Activated naive CD8-positive, alpha-beta T cell treated with anti-CD3 and anti-CD28 coated beads, Interleukin-2, amount 10 ng/mL, durations not matched to agents 7 days and 5 days (primary cell): ENCODE data around the gene USP44. TPM values are rescaled to one million over a fixed set of nuclear protein-coding genes. Genes with fewer than 3 reads are reported as not detected.

Experiments
- ATAC-seq: fragments of 150-1000 bp; cut with Tn5 transposase; one replicate; pipeline ENCODE4 v1.10.0; 2021; ENCODE audit warnings: low read depth, moderate library complexity
- POLR2A ChIA-PET: fragments of 350-600 bp; sonication (Branson Sonifier 250); formaldehyde crosslinking; loops from one replicate; lab custom pipeline; 2021; ENCODE audit warnings: antibody characterized with exemption; lab: Charles Lee
- DNase-seq: peaks from one replicate; pipeline ENCODE4 v3.0.0; 2021
- H3K27ac Mint-ChIP-seq: one replicate; pipeline ENCODE4 v1.8.0; 2022; ENCODE audit warnings: mild to moderate bottlenecking, mixed read lengths
- H3K27me3 Mint-ChIP-seq: one replicate; pipeline ENCODE4 v1.8.0; 2022; ENCODE audit warnings: mild to moderate bottlenecking, moderate library complexity, mixed read lengths
- H3K36me3 Mint-ChIP-seq: one replicate; pipeline ENCODE4 v1.8.0; 2021; ENCODE audit warnings: mild to moderate bottlenecking, mixed read lengths
- H3K4me1 Mint-ChIP-seq: one replicate; pipeline ENCODE4 v1.8.0; 2021; ENCODE audit warnings: mixed read lengths
- H3K4me3 Mint-ChIP-seq: one replicate; pipeline ENCODE4 v1.8.0; 2022; ENCODE audit warnings: mild to moderate bottlenecking, moderate library complexity, mixed read lengths
- H3K9me3 Mint-ChIP-seq: one replicate; pipeline ENCODE4 v1.8.0; 2021; ENCODE audit warnings: mixed read lengths
- total RNA-seq, 2 experiments: library from RNA; stranded (reverse); gene quantifications; one replicate each; pipeline ENCODE4 v1.2.3, GENCODE V29; 2021

Gene USP44
- 10 to 100 TPM; 25.8 to 28.8 TPM for total RNA-seq

DNA sequence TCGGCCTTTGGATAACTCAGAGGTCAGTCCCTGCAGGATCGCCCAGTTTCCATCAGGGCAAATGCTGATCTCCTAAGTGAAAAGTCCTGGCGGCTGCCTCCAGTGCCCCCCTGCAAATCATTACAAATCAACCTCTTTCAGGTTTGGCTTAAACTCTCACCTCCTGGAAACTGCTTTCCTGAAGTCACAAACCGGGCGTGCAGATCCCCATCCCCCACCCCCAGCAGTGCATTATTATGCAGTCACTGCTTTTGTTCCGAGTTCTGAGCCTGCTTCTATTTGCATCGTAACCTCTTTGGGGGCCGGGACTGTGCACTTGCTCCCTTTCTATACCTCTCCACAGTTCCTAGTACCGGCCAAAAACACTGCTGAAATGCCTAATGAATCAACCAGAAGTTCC, at the start of gene USP44:
Gene USP44, minus strand, starts transcription at position 172 of the 400 bp plus-strand sequence. CDS start 17,220 bp downstream, outside the sequence.
- POLR2A ChIA-PET = no interaction called here
- Mint-ChIP-seq H3K4me1 (peaks cover 51% of the 10 kb centered on the region), H3K27me3 (no peaks in the 10 kb centered on the region), H3K36me3 (peaks cover 23% of the 10 kb centered on the region), H3K27ac (peak within 1 kb of the TSS; percentile 99), H3K4me3 (peak within 1 kb of the TSS; percentile 96), H3K9me3 (peaks cover 2% of the 10 kb centered on the region)
- DNase-seq (peak; percentile 48), ATAC-seq (peak; percentile 12)

DNA sequence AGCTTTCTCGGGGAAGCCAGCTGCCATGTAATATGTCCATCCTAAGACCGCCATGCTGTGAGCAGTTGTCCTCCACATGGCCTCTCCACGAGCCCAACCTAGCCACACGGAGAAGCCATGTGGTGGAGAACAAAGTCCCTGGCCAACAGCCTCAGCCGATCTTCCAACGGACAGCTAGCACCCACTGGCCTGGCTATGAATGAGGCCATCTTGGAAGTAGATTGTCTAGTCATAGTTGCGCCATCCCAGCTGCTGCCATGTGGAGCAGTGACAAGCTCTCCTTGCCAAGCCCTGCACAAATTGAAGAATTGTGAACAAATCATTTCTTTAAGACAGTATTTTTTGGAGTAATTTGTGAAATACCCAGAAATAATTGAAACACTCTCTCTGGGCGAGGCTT, 49.3 kb upstream of the USP44 start:
- Mint-ChIP-seq H3K9me3 (no peaks in the 10 kb centered on the region), H3K27ac (no peak overlapping the region), H3K36me3 (no peaks in the 10 kb centered on the region), H3K4me3 (no peak overlapping the region), H3K27me3 (peaks cover 2% of the 10 kb centered on the region), H3K4me1 (no peaks in the 10 kb centered on the region)
- ATAC-seq (no peak), DNase-seq (no peak)
- POLR2A ChIA-PET = no interaction called here

DNA sequence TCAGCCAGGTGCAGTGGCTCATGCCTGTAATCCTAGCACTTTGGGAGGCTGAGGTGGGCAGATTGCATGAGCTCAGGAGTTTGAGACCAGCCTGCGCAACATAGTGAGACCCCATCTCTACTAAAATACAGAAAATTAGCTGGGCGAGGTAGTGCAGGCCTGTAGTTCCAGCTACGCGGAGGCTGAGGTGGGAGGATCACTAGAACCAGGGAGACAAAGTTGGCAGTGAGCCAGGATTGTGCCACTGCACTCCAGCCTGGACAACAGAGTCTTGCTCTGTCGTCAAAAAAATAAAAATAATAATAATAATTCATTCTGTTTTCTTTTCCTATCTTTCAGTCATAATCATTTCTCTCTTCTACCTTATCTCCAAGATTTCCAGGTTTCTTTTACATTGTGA, 48.6 kb upstream of the USP44 start:
- no peak for ATAC-seq
- Mint-ChIP-seq H3K27me3 (peaks cover 2% of the 10 kb centered on the region), H3K4me3 (no peak overlapping the region), H3K9me3 (no peaks in the 10 kb centered on the region), H3K36me3 (no peaks in the 10 kb centered on the region), H3K4me1 (no peaks in the 10 kb centered on the region), H3K27ac (no peak overlapping the region)
- DNase-seq = no peak
- POLR2A ChIA-PET = no interaction called here

DNA sequence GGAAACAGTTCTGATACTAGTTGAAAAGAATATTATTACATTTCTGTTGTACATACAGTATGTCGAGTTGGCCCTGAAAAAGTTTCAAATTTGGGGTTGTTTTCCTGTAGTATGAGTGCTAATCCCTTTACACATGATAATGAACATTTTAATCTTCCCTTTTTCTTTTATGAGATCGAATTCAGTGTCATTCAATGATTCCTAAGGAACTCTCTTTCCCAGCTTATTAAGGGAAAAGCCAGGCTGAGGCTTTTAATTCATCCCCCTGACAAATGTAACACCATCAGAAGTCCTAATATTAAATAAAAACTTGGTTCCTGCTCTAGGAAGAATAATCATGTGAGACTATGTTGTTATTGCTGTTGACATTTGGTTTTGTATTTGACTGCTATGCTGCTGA, 42.9 kb upstream of the USP44 start:
- POLR2A ChIA-PET = no interaction called here
- no peak for DNase-seq
- ATAC-seq = no peak
- H3K27ac Mint-ChIP-seq = no peak overlapping the region
- H3K9me3 Mint-ChIP-seq = no peaks in the 10 kb centered on the region
- H3K36me3 Mint-ChIP-seq = no peaks in the 10 kb centered on the region
- H3K4me3 Mint-ChIP-seq = no peak overlapping the region
- no peaks in the 10 kb centered on the region for H3K4me1 Mint-ChIP-seq
- peaks cover 2% of the 10 kb centered on the region for H3K27me3 Mint-ChIP-seq

DNA sequence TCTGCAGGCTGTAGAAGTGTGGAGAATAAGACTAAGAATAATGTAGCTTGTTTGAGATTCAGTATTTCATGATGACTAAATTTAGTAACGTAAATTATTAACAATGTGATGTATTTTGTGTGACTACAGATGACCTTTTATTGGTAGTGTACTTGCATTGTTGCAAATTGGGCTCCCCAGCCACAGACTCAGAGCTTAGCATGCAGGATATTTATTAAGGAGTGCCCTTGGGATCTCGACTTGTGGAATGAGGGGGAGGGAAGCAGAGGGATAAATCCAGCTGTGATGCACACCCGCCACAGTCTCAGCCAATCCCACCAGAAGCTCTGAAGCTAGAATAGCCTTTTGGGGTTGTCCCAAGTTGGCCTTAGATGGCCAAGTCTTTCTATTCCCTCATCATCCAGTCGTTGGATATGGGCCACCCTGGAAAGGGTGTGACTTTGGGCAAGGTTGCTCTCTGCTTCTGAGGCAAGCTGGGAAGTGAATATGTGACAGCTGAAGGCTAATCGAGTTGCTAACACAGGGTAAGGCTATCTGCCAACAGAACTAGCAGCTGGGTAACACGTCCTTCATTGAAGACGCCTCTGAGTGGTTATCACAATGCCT, 42.1 kb upstream of the USP44 start:
- Mint-ChIP-seq H3K27me3 (peaks cover 2% of the 10 kb centered on the region), H3K36me3 (no peaks in the 10 kb centered on the region), H3K4me3 (no peak overlapping the region), H3K4me1 (no peaks in the 10 kb centered on the region), H3K9me3 (no peaks in the 10 kb centered on the region), H3K27ac (no peak overlapping the region)
- DNase-seq (no peak), ATAC-seq (no peak)
- POLR2A ChIA-PET = no interaction called here

DNA sequence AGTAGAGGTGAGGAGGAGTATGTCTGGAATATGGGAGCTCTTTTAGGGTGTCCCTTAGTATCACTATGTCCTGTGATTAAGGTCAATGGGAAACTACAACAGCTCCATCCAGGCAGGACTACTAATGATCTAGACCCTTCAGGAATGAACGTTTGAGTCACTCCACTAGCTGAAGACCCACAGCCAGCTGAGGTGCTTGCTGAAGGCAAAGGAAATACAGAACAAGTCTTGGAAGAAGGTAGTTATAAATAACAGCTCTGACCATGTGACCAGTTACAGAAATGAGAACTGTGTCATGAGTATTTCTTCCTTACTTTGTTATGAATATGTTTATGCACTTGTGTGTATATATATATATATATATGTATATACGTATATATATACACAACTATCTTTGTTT, 40.5 kb upstream of the USP44 start:
- Mint-ChIP-seq H3K9me3 (no peaks in the 10 kb centered on the region), H3K27me3 (no peaks in the 10 kb centered on the region), H3K4me3 (no peak overlapping the region), H3K4me1 (no peaks in the 10 kb centered on the region), H3K36me3 (no peaks in the 10 kb centered on the region), H3K27ac (no peak overlapping the region)
- no peak for DNase-seq
- ATAC-seq = no peak
- POLR2A ChIA-PET = no interaction called here

DNA sequence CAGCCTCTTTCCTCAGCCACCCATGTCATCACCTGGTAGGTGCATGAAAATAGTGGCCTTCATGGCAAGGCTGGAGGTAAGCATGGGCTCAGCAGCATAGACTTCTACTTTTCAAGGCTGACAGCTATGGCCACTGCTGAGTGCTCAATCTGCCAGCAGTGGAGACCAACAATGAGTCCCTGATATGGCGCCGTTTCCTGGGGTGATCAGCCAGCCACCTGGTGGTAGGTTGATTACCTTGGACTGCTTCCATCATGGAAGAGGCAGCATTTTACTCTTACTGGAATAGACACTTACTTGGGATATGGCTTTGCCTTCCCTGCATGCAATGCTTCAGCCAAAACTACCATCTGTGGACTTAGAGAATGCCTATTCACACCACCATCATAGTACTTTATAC, 39.5 kb upstream of the USP44 start:
- H3K27me3 Mint-ChIP-seq = no peaks in the 10 kb centered on the region
- DNase-seq (no peak), ATAC-seq (no peak)
- H3K4me1 Mint-ChIP-seq = no peaks in the 10 kb centered on the region
- H3K4me3 Mint-ChIP-seq = no peak overlapping the region
- POLR2A ChIA-PET = no interaction called here
- no peaks in the 10 kb centered on the region for H3K9me3 Mint-ChIP-seq
- H3K27ac Mint-ChIP-seq = no peak overlapping the region
- H3K36me3 Mint-ChIP-seq = no peaks in the 10 kb centered on the region

DNA sequence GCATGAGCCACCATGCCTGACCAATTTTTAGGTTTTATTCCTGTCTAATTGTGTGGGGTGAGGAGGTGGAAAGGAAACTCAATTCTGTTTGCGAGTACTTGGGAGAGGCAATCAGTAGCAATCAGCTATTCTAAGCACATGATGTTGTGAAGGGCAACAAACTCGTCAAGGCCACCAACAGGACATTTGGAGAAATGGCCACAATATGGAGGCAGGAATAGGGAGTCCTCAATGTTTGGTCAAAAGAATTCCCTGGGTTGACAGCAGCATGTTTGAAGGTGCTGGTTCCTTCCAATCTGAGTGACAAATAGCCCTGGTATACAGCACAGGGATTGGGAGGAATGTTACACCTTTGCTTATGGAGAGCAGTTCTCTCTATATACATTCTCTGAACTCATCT, 32.7 kb upstream of the USP44 start:
- Mint-ChIP-seq H3K4me3 (no peak overlapping the region), H3K36me3 (no peaks in the 10 kb centered on the region), H3K4me1 (no peaks in the 10 kb centered on the region), H3K27me3 (no peaks in the 10 kb centered on the region), H3K27ac (no peak overlapping the region), H3K9me3 (no peaks in the 10 kb centered on the region)
- ATAC-seq (no peak), DNase-seq (no peak)
- POLR2A ChIA-PET = interaction anchor here (0.7 kb wide), 1 partner anchor 44 kb away, joined by 3 read pairs; no protein-coding TSS in a partner anchor

DNA sequence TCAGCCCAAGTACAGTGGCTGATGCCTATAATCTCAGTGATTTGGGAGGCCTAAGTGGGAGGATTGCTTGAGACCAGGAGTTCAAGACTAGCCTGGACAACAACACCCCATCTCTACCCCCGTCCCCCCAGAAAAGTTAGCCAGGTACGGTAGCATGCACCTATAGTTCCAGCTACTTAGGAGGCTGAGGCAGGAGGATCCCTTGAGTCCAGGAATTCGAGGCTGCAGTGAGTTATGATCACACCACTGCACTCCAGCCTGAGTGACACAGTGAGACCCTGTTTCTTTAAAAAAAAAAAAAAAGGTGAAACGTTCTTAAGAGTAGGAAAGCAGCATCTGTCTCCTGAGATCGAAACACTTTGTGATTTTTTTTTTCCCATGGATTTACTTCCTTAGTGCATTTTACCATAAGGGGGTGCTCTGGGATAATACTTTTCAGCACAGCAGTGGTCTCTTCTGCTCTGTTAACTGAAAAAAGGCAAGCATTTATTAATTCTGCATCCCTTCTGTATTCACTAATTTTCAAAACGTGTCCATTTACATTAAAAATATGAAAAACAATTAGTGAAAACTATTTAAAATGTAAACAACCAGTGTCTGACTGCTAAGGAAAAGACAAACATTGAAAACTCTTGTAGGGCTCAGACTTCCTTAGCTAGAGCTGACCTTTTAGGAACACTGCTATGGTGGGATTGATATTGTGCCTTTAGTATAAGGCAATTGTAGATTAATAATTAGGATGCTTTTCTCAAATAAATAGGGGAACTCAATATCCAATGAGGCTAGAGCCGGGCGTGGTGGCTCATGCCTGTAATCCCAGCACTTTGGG, 31.2 kb upstream of the USP44 start:
- H3K9me3 Mint-ChIP-seq = no peaks in the 10 kb centered on the region
- POLR2A ChIA-PET = no interaction called here
- no peaks in the 10 kb centered on the region for H3K27me3 Mint-ChIP-seq
- H3K27ac Mint-ChIP-seq = no peak overlapping the region
- no peak for ATAC-seq
- no peak overlapping the region for H3K4me3 Mint-ChIP-seq
- no peaks in the 10 kb centered on the region for H3K36me3 Mint-ChIP-seq
- no peaks in the 10 kb centered on the region for H3K4me1 Mint-ChIP-seq
- no peak for DNase-seq

DNA sequence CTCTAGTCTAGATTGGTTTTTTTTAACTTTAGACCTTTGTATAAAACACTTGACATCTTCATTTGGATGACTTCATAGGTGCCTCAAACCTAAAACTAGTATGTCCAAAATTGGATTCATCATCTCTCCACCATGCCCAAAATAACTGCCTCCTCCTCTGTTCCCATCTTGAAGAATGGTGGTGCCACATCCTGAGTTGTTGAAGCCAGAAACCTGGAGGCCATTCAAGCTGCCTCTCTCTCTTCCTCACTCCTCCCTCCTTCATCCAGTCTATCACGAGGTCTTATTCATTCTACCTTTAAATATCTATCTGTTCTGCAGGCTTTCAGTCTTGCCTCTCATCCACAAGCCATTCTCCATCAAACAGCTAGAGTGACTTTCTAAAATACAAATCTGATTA, 26.5 kb upstream of the USP44 start:
- Mint-ChIP-seq H3K27ac (no peak overlapping the region), H3K9me3 (no peaks in the 10 kb centered on the region), H3K36me3 (no peaks in the 10 kb centered on the region), H3K4me1 (peaks cover 3% of the 10 kb centered on the region), H3K27me3 (peaks cover 3% of the 10 kb centered on the region), H3K4me3 (no peak overlapping the region)
- no peak for ATAC-seq
- DNase-seq = no peak
- POLR2A ChIA-PET = interaction anchor here (0.7 kb wide), 1 partner anchor 128 kb away, joined by 3 read pairs; no protein-coding TSS in a partner anchor

DNA sequence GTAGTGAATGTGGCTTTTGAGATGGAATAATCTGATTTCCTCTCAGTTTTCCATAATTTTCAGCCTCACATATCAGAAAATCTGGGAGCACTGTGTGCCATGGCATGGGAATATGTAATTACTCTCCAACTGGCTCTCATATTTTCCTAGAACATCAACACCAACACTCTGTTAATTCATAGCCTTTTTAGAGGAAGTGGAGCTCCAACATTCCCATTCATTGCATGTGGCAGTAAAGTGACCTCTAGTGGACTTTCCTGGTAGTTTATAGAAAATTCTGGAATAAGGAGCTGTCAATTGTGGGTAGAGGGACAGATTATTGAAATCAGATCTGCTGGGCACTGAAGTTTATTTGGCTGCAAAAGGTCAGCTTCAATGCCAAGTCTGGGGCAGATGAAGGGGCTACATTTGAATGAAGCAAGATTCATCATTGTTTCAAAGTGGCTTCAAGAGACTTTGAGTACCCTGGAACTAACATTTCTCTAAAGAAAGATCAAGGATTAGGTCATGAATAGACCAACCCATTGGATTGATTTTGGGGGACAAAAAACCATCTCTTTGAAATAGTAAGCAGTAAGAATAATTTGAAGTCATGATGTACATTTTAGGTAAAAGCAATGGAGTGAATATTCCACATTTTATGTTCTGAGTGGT, 23.6 kb upstream of the USP44 start:
- no peak overlapping the region for H3K27ac Mint-ChIP-seq
- no peak for DNase-seq
- H3K9me3 Mint-ChIP-seq = no peaks in the 10 kb centered on the region
- POLR2A ChIA-PET = no interaction called here
- peaks cover 3% of the 10 kb centered on the region for H3K27me3 Mint-ChIP-seq
- no peak overlapping the region for H3K4me3 Mint-ChIP-seq
- H3K36me3 Mint-ChIP-seq = no peaks in the 10 kb centered on the region
- peaks cover 7% of the 10 kb centered on the region for H3K4me1 Mint-ChIP-seq
- no peak for ATAC-seq

DNA sequence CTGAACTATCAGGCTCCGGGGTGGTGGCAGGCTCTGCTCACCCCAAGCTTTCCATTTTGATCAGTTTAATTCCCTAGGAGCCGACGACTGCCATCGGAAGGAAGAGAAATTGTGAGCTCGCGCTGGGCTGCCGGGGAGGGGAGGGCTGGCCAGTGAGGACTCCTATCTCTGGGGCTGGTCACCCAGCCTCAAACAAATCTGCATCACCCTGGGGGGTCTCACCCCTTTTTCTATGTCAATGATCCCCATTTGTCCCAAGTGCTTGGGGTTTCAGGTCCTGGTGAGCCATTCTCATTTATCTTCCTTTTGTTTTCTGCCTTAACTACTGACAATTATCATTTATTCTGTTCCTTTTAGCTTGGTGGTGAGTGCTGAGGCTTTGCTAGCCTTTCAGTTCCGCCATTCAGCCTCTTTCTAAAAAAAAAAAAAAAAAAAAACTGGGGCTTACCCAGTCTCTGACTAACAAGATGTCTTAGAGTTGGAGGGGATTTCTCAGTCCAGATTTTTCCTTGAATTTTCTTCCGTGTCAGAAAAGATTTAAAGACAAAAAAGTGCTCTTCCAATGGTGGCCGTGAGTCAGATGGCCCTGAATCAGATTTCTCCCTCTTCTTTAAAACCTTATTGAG, 22.8 kb upstream of the USP44 start:
- no peaks in the 10 kb centered on the region for H3K9me3 Mint-ChIP-seq
- H3K27me3 Mint-ChIP-seq = peaks cover 3% of the 10 kb centered on the region
- POLR2A ChIA-PET = no interaction called here
- DNase-seq (no peak), ATAC-seq (no peak)
- H3K4me1 Mint-ChIP-seq = peaks cover 7% of the 10 kb centered on the region
- H3K27ac Mint-ChIP-seq = no peak overlapping the region
- H3K36me3 Mint-ChIP-seq = peaks cover under 1% of the 10 kb centered on the region
- peak overlapping the region; percentile 48 for H3K4me3 Mint-ChIP-seq

DNA sequence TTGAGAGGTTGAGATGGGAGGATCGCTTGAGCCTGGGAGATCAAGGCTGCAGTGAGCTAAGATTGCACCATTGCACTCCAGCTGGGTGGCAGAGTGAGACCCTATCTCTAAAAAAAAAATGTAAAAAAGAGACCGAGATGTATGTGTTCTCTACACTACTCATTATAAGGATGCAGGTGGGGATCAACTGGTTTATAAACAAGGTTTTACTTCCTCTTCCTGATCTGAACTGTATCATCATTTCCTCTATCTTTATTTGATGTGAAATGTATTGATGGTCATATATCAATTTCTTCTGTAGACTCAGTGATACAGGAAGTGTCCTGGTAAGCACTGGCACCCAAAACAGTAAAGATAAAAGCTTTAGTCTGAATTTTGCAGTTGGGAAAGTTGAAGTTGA, 20.1 kb upstream of the USP44 start:
- no peak for DNase-seq
- peak; percentile 50 for ATAC-seq
- peaks cover 3% of the 10 kb centered on the region for H3K36me3 Mint-ChIP-seq
- no peak overlapping the region for H3K4me3 Mint-ChIP-seq
- H3K27ac Mint-ChIP-seq = peak overlapping the region; percentile 19
- H3K9me3 Mint-ChIP-seq = no peaks in the 10 kb centered on the region
- POLR2A ChIA-PET = interaction anchor here (0.6 to 1.6 kb wide), 3 partner anchors 18 to 455 kb away, joined by 3 to 10 read pairs (median 4); no protein-coding TSS in a partner anchor
- H3K27me3 Mint-ChIP-seq = peaks cover 3% of the 10 kb centered on the region
- peaks cover 13% of the 10 kb centered on the region for H3K4me1 Mint-ChIP-seq
